ENCODE measurements around the gene LOXHD1.

The LOXHD1 gene

GRCh38 chr18:46672062-46672970, 15.3 kb upstream of the LOXHD1 start:
- no peak for DNase-seq (ENCODE audit: low spot score)

- DNase-seq (ENCODE audit: low spot score) = no peak
Observed at GRCh38 chr18:46668694-46669093, 11.7 kb upstream of the LOXHD1 start.

- no peak for DNase-seq (ENCODE audit: low spot score)
Observed at GRCh38 chr18:46668135-46668534, 11.1 kb upstream of the LOXHD1 start.

GRCh38 chr18:46663539-46663938, 6.5 kb upstream of the LOXHD1 start:
- DNase-seq (ENCODE audit: low spot score) = no peak

GRCh38 chr18:46660957-46661749, 4.1 kb upstream of the LOXHD1 start:
- DNase-seq (ENCODE audit: low spot score) = no peak

GRCh38 chr18:46659484-46659883, 2.5 kb upstream of the LOXHD1 start:
- no peak for DNase-seq (ENCODE audit: low spot score)

- DNase-seq (ENCODE audit: low spot score) = no peak
Observed at GRCh38 chr18:46656326-46657114, 500 bp downstream of the LOXHD1 start.

- DNase-seq (ENCODE audit: low spot score) = no peak
Observed at GRCh38 chr18:46652372-46652771, 4.6 kb downstream of the LOXHD1 start.

- DNase-seq (ENCODE audit: low spot score) = no peak
Observed at GRCh38 chr18:46650681-46651080, 6.3 kb downstream of the LOXHD1 start.

- DNase-seq (ENCODE audit: low spot score) = no peak
Observed at GRCh38 chr18:46649071-46649862, 7.8 kb downstream of the LOXHD1 start.

GRCh38 chr18:46646468-46646867, 10.6 kb downstream of the LOXHD1 start:
- no peak for DNase-seq (ENCODE audit: low spot score)

GRCh38 chr18:46642561-46642960, 14.5 kb downstream of the LOXHD1 start:
- no peak for DNase-seq (ENCODE audit: low spot score)

- no peak for DNase-seq (ENCODE audit: low spot score)
Observed at GRCh38 chr18:46641917-46642316, 15.1 kb downstream of the LOXHD1 start.

GRCh38 chr18:46639386-46639785, 17.6 kb downstream of the LOXHD1 start:
- DNase-seq (ENCODE audit: low spot score) = no peak

- no peak for DNase-seq (ENCODE audit: low spot score)
Observed at GRCh38 chr18:46636040-46636630, 20.9 kb downstream of the LOXHD1 start.

- no peak for DNase-seq (ENCODE audit: low spot score)
Observed at GRCh38 chr18:46632401-46633071, 24.5 kb downstream of the LOXHD1 start.

GRCh38 chr18:46630991-46631390, 26.0 kb downstream of the LOXHD1 start:
- DNase-seq (ENCODE audit: low spot score) = no peak

- DNase-seq (ENCODE audit: low spot score) = no peak
Observed at GRCh38 chr18:46630160-46630559, 26.9 kb downstream of the LOXHD1 start.

- DNase-seq (ENCODE audit: low spot score) = no peak
Observed at GRCh38 chr18:46629361-46629760, 27.7 kb downstream of the LOXHD1 start.

- no peak for DNase-seq (ENCODE audit: low spot score)
Observed at GRCh38 chr18:46628206-46628605, 28.8 kb downstream of the LOXHD1 start.

GRCh38 chr18:46627136-46627535, 29.9 kb downstream of the LOXHD1 start:
- no peak for DNase-seq (ENCODE audit: low spot score)
